K562 (cell line): Measurements from ENCODE around the gene RPP21. TPM values are rescaled to one million over a fixed set of nuclear protein-coding genes. Genes with fewer than 3 reads are reported as not detected.

Experiments used
- ATAC-seq: fragments of 200-7000 bp; cut with Tn5 transposase; 3 replicates; pipeline ENCODE4 v1.9.1; 2020; ENCODE audit warnings: moderate library complexity
- BruUV-seq: library from RNA; stranded (reverse); fragments of 400-500 nt; replicated peaks from 2 replicates; lab custom pipeline; 2021; lab: Mats Ljungman, UMichigan
- CTCF ChIA-PET: fragments of 300-600 bp; formaldehyde crosslinking; extraction: SDS; loops from one replicate; lab custom pipeline; 2021; ENCODE audit warnings: low intra/inter-chr PET ratio; lab: Yijun Ruan, JAX
- POLR2A ChIA-PET: fragments of 300-600, 350-650 bp; sonication (Branson Sonifier 250); formaldehyde crosslinking; extraction: SDS; loops from one replicate; lab custom pipeline; 2021; ENCODE audit warnings: antibody characterized with exemption, inconsistent platforms; lab: Yijun Ruan, JAX
- DNase-seq, 4 experiments: peaks; one replicate each; pipeline versions ENCODE4 v3.0.0 to v3.0.0-alpha.2; 2011 to 2018; ENCODE audit warnings: low spot score in 3 of 4, mixed read lengths in 3 of 4; ENCODE audit errors: extremely low read depth in 1 of 4
- FAIRE-seq: peaks from 2 replicates; lab custom pipeline; 2011; peaks lifted over from hg19 to GRCh38; lab: Jason Lieb, UNC
- H2AFZ ChIP-seq: 2 replicates; pipeline ENCODE4 v1.6.0; 2011; ENCODE audit warnings: low read depth, low read length, control low read depth, inconsistent platforms
- H3K27ac ChIP-seq: fragments of 200-600 bp; 3 replicates; pipeline ENCODE4 v1.8.0; 2011; ENCODE audit warnings: low read depth, mild to moderate bottlenecking, control low read depth, inconsistent platforms, low read length, moderate library complexity, mixed read lengths; ENCODE audit errors: extremely low read depth
- H3K27me3 ChIP-seq, 2 experiments: fragments of 300-600 bp in 1 of 2; 2 replicates in 1 of 2; 3 replicates in 1 of 2; pipeline versions ENCODE4 v1.6.0 to v1.8.0; 2011; ENCODE audit warnings: inconsistent platforms in 2 of 2, low read length in 2 of 2, mild to moderate bottlenecking in 1 of 2, mixed read lengths in 1 of 2, moderate library complexity in 1 of 2; ENCODE audit not compliant: control insufficient read depth in 2 of 2, insufficient read depth in 2 of 2
- H3K36me3 ChIP-seq: fragments of 300-600 bp; 3 replicates; pipeline ENCODE4 v1.8.0; 2011; ENCODE audit warnings: mild to moderate bottlenecking, low read length, inconsistent platforms; ENCODE audit not compliant: control insufficient read depth, insufficient read depth
- H3K4me1 ChIP-seq, 2 experiments: fragments of 200-600 bp in 1 of 2; replicated peaks in 1 of 2; 2 replicates in 1 of 2; 3 replicates in 1 of 2; pipeline versions ENCODE4 v1.5.1 to v1.8.0; 2011; ENCODE audit warnings: inconsistent platforms in 2 of 2, low read length in 2 of 2, mild to moderate bottlenecking in 1 of 2, mixed read lengths in 1 of 2, moderate library complexity in 1 of 2; ENCODE audit not compliant: control insufficient read depth in 2 of 2, insufficient read depth in 2 of 2
- H3K4me2 ChIP-seq: 2 replicates; pipeline ENCODE4 v1.6.1; 2011; ENCODE audit warnings: low read length, control low read depth, inconsistent platforms, mixed read lengths; ENCODE audit not compliant: insufficient read depth
- H3K4me3 ChIP-seq: fragments of 200-600 bp; sonication (generic), shearing (Covaris generic); 2 replicates; pipeline ENCODE4 v1.5.1; 2016; ENCODE audit warnings: control low read depth, inconsistent platforms
- H3K79me2 ChIP-seq: fragments of 200-600 bp; 3 replicates; pipeline ENCODE4 v1.8.0; 2011; ENCODE audit warnings: low read length, inconsistent platforms; ENCODE audit not compliant: control insufficient read depth, insufficient read depth
- H3K9ac ChIP-seq, 2 experiments: 2 replicates each; pipeline versions ENCODE4 v1.6.0 to v1.6.1; 2011; ENCODE audit warnings: low read depth in 2 of 2, low read length in 2 of 2, control low read depth in 1 of 2, inconsistent platforms in 1 of 2, mild to moderate bottlenecking in 1 of 2, mixed read lengths in 1 of 2; ENCODE audit not compliant: insufficient read depth in 1 of 2
- H3K9me1 ChIP-seq: one replicate; pipeline ENCODE4 v1.6.0; 2011; ENCODE audit warnings: inconsistent platforms, mild to moderate bottlenecking, low read length, moderate library complexity; ENCODE audit not compliant: control insufficient read depth, insufficient read depth
- H3K9me3 ChIP-seq: replicated peaks from 2 replicates; pipeline ENCODE4 v1.5.1; 2011; ENCODE audit warnings: low read depth, low read length, inconsistent platforms; ENCODE audit not compliant: control insufficient read depth, insufficient read depth
- H4K20me1 ChIP-seq: replicated peaks from 2 replicates; pipeline ENCODE4 v1.6.1; 2011; ENCODE audit warnings: low read length, inconsistent platforms, mixed read lengths; ENCODE audit not compliant: control insufficient read depth, insufficient read depth
- ARID1B ChIP-seq: fragments of 450-650 bp; IDR thresholded peaks from 2 replicates; pipeline ENCODE4 v1.6.1; 2016; ENCODE audit warnings: antibody characterized with exemption, mild to moderate bottlenecking, inconsistent platforms
- CBFA2T3 ChIP-seq: fragments of 450-650 bp; IDR thresholded peaks from 2 replicates; pipeline ENCODE4 v1.6.1; 2017
- ELF2 ChIP-seq: fragments of 250-450 bp; sonication (Bioruptor Pico); IDR thresholded peaks from 2 replicates; pipeline ENCODE4 v1.5.0; 2021; ENCODE audit warnings: mild to moderate bottlenecking
- FOXA3 ChIP-seq, 2 experiments: fragments of 450-650 bp in 1 of 2; sonication (generic) in 1 of 2; formaldehyde crosslinking; IDR thresholded peaks in 1 of 2; conservative IDR thresholded peaks in 1 of 2; 2 replicates each; pipeline versions ENCODE4 v1.4.0 to v1.8.0; 2020 to 2022; ENCODE audit warnings: mild to moderate bottlenecking in 2 of 2, missing genetic modification reagents in 1 of 2
- LCOR ChIP-seq: sonication (generic); formaldehyde crosslinking; IDR thresholded peaks from 2 replicates; pipeline ENCODE4 v1.8.0; 2022; ENCODE audit warnings: mild to moderate bottlenecking, missing genetic modification reagents
- MCM7 ChIP-seq, 2 experiments: fragments of 450-650 bp; IDR thresholded peaks; 2 replicates each; pipeline ENCODE4 v1.6.1; 2016 to 2018
- MEIS2 ChIP-seq: fragments of 450-650 bp; IDR thresholded peaks from 2 replicates; pipeline ENCODE4 v1.6.1; 2014; ENCODE audit warnings: mild to moderate bottlenecking; ENCODE audit not compliant: partially characterized antibody
- PTBP1 ChIP-seq: fragments of 200-400 bp; formaldehyde crosslinking; IDR thresholded peaks from 2 replicates; pipeline ENCODE4 v1.6.1; 2017; ENCODE audit warnings: low read depth, low read length
- PTTG1 ChIP-seq: fragments of 450-650 bp; IDR thresholded peaks from 2 replicates; pipeline ENCODE4 v1.6.1; 2016; ENCODE audit warnings: low read depth, mild to moderate bottlenecking, missing genetic modification characterization, missing compliant biosample characterization
- ZC3H4 ChIP-seq: sonication (generic); formaldehyde crosslinking; IDR thresholded peaks from 2 replicates; pipeline ENCODE4 v1.9.0; 2021; ENCODE audit warnings: missing genetic modification reagents, borderline replicate concordance
- ZNF3 ChIP-seq: fragments of 250-450 bp; sonication (Bioruptor Pico); IDR thresholded peaks from 2 replicates; pipeline ENCODE4 v1.5.0; 2021; ENCODE audit warnings: mild to moderate bottlenecking, moderate library complexity
- in situ Hi-C: fragments of 300-500 bp; cut with MboI; formaldehyde crosslinking; loops from 4 replicates; pipeline ENCODE4 v1.15.0; 2018; ENCODE audit warnings: inconsistent platforms, mixed read lengths
- intact Hi-C: fragments of 100-400 bp; cut with micrococcal nuclease; formaldehyde crosslinking; loops from 2 replicates; pipeline ENCODE4 v1.14.2; 2022
- polyA plus RNA-seq, 8 experiments: library from polyadenylated mRNA; depleted of rRNA in 4 of 8; stranded (reverse) in 5 of 8; unstranded in 3 of 8; fragments of >200 nt; fragmentation: Nextera tagmentation in 2 of 8; fragmentation: Illumina TruSeq in 1 of 8; extraction: Ambion mirVana in 2 of 8; extraction: Trizol in 1 of 8; gene quantifications; 2 replicates each; pipeline versions ENCODE4 v1.2.1 to v1.2.3, GENCODE V29; 2011 to 2014; ENCODE audit warnings: inconsistent platforms in 1 of 8, missing spikeins in 1 of 8
- total RNA-seq, 7 experiments: library from RNA; depleted of rRNA in 6 of 7; stranded (reverse); fragments of >200 nt in 6 of 7; fragmentation: Illumina TruSeq in 2 of 7; extraction: Trizol in 2 of 7; gene quantifications; 2 replicates each; pipeline versions ENCODE4 v1.2.1 to v1.2.3, GENCODE V29; 2011 to 2021; ENCODE audit warnings: low replicate concordance in 1 of 7
- TF ChIP-seq, protein P1 (sequence below): fragments of 450-650 bp; formaldehyde crosslinking; conservative IDR thresholded peaks from 2 replicates; pipeline ENCODE4 v1.4.0; 2022; ENCODE audit warnings: mild to moderate bottlenecking, missing genetic modification characterization
- TF ChIP-seq, protein P2 (sequence below), 2 experiments: IDR thresholded peaks in 1 of 2; conservative IDR thresholded peaks in 1 of 2; 2 replicates each; pipeline ENCODE4 v1.6.1; 2016; ENCODE audit warnings: low read depth in 2 of 2, mild to moderate bottlenecking in 1 of 2, missing compliant biosample characterization in 1 of 2, missing genetic modification characterization in 1 of 2, moderate library complexity in 1 of 2
- TF ChIP-seq, protein P3 (sequence below): sonication (generic); formaldehyde crosslinking; IDR thresholded peaks from 2 replicates; pipeline ENCODE4 v1.8.0; 2022; ENCODE audit warnings: missing genetic modification reagents, mild to moderate bottlenecking, borderline replicate concordance

Gene RPP21
- total and polyA plus RNA-seq, 9 of the 15 experiments (the other 6 are each of a cell fraction or from before 2014, with no cell fraction given) = 62.1 to 362 (median 166) TPM

DNA sequence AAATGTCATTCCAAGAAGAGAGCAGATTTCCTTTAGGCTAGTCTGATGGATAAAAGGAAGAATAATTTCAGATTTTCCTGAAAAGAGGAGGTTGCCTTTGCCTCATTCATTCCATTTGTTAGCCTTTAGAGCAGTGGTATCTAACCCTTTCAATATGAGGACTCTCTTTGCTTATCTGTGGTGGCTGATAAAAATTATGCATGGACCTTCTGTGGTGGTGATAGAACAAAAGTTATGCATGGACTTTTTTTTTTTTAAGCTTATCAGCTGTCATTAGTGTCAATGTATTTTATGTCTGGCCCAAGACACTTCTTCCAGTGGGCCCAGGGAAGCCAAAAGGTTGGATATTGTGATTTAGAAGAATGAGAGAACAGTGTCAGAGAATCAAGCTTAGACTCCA, 16.6 kb upstream of the RPP21 start:
- no peaks in the 10 kb centered on the region for H3K9me3 ChIP-seq
- intact Hi-C loops = no loop called here
- TF ChIP-seq, protein P1, sequence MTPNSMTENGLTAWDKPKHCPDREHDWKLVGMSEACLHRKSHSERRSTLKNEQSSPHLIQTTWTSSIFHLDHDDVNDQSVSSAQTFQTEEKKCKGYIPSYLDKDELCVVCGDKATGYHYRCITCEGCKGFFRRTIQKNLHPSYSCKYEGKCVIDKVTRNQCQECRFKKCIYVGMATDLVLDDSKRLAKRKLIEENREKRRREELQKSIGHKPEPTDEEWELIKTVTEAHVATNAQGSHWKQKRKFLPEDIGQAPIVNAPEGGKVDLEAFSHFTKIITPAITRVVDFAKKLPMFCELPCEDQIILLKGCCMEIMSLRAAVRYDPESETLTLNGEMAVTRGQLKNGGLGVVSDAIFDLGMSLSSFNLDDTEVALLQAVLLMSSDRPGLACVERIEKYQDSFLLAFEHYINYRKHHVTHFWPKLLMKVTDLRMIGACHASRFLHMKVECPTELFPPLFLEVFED (CRISPR knock-in tag) = no peak
- TF ChIP-seq ZNF3 (CRISPR knock-in tag) (no peak), ZC3H4 (CRISPR knock-in tag) (no peak), MCM7 (IDR thresholded peaks at IDR 0.05) (no peak), PTTG1 (tag) (no peak), PTBP1 (no peak), MEIS2 (peak; percentile 5), ELF2 (CRISPR knock-in tag) (no peak), FOXA3 (CRISPR knock-in tag; conservative IDR thresholded peaks at IDR 0.05 in 1 of 2, IDR thresholded peaks at IDR 0.05 in 1 of 2) (no peak), CBFA2T3 (peak; percentile 66), ARID1B (peak; percentile 19; the same call in 1 of the 2 replicates), LCOR (CRISPR knock-in tag) (no peak)
- TF ChIP-seq, protein P2, sequence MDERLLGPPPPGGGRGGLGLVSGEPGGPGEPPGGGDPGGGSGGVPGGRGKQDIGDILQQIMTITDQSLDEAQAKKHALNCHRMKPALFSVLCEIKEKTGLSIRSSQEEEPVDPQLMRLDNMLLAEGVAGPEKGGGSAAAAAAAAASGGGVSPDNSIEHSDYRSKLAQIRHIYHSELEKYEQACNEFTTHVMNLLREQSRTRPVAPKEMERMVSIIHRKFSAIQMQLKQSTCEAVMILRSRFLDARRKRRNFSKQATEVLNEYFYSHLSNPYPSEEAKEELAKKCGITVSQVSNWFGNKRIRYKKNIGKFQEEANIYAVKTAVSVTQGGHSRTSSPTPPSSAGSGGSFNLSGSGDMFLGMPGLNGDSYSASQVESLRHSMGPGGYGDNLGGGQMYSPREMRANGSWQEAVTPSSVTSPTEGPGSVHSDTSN (CRISPR knock-in tag; IDR thresholded peaks at IDR 0.05; ENCODE audit: low read depth) = no peak
- TF ChIP-seq, protein P2 (tag; conservative IDR thresholded peaks at IDR 0.05; ENCODE audit: low read depth) = 0 out of 2 replicates have a peak, but pooled peaks have one; percentile 23
- TF ChIP-seq, protein P3, sequence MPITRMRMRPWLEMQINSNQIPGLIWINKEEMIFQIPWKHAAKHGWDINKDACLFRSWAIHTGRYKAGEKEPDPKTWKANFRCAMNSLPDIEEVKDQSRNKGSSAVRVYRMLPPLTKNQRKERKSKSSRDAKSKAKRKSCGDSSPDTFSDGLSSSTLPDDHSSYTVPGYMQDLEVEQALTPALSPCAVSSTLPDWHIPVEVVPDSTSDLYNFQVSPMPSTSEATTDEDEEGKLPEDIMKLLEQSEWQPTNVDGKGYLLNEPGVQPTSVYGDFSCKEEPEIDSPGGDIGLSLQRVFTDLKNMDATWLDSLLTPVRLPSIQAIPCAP (CRISPR knock-in tag) = no peak
- peaks cover 46% of the 10 kb centered on the region for H3K79me2 ChIP-seq
- no peak overlapping the region for H3K27ac ChIP-seq
- in situ Hi-C loops = no loop called here
- ATAC-seq (no peak), DNase-seq (no peak), FAIRE-seq (no peak)
- H3K9ac ChIP-seq = no peak overlapping the region
- H3K27me3 ChIP-seq = no peaks in the 10 kb centered on the region
- POLR2A ChIA-PET = interaction anchor here (0.8 to 1.5 kb wide), 3 partner anchors 9 to 12 kb away, joined by 4 to 5 read pairs (median 4); no protein-coding TSS in a partner anchor
- H3K4me3 ChIP-seq = no peak overlapping the region
- CTCF ChIA-PET = no interaction called here
- BruUV-seq = no TSS peak
- H2AFZ ChIP-seq = no peak overlapping the region
- peaks cover 50% of the 10 kb centered on the region for H3K36me3 ChIP-seq
- no peaks in the 10 kb centered on the region for H3K9me1 ChIP-seq
- peaks cover 9% of the 10 kb centered on the region for H4K20me1 ChIP-seq
- H3K4me2 ChIP-seq = peak overlapping the region; percentile 95
- peaks cover 14 to 25% of the 10 kb centered on the region in 2 experiments for H3K4me1 ChIP-seq
